ENCODE measurements around the gene ZC2HC1B.

- TF ChIP-seq CTCF (conservative IDR thresholded peaks at IDR 0.05) (no peak), ZFX (IDR thresholded peaks at IDR 0.05) (no peak)
Observed at GRCh38 chr6:143928853-143929252, 64.6 kb downstream of the ZC2HC1B start.
